DOHH2 (cell line): Measurements from ENCODE around the gene APOBEC2.

ENCODE experiments used
- EZH2phosphoT487 ChIP-seq: fragments of 200-600 bp; sonication (generic); IDR thresholded peaks from 2 replicates; pipeline ENCODE4 v1.6.1; 2017; ENCODE audit warnings: borderline replicate concordance, mild to moderate bottlenecking, antibody characterized with exemption, low read length, moderate library complexity, mixed read lengths
- TF ChIP-seq, protein P1 (sequence below): fragments of 200-600 bp; sonication (generic); IDR thresholded peaks from one replicate; pipeline ENCODE4 v1.5.1; 2014; ENCODE audit warnings: antibody characterized with exemption, mild to moderate bottlenecking, low read depth, low read length; ENCODE audit not compliant: poor library complexity, severe bottlenecking

DNA sequence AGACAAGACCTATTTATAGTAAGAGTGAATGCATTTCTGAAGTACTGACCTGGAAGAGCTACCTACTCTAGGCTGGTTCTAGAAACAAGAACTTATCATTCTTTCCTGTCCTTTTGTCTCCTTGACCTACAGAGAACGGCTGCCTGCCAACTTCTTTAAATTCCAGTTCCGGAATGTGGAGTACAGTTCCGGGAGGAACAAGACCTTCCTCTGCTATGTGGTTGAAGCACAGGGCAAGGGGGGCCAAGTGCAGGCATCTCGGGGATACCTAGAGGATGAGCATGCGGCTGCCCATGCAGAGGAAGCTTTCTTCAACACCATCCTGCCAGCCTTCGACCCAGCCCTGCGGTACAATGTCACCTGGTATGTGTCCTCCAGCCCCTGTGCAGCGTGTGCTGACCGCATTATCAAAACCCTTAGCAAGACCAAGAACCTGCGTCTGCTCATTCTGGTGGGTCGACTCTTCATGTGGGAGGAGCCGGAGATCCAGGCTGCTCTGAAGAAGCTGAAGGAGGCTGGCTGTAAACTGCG is 8.3 kb downstream of the APOBEC2 start:
- TF ChIP-seq, protein P1, sequence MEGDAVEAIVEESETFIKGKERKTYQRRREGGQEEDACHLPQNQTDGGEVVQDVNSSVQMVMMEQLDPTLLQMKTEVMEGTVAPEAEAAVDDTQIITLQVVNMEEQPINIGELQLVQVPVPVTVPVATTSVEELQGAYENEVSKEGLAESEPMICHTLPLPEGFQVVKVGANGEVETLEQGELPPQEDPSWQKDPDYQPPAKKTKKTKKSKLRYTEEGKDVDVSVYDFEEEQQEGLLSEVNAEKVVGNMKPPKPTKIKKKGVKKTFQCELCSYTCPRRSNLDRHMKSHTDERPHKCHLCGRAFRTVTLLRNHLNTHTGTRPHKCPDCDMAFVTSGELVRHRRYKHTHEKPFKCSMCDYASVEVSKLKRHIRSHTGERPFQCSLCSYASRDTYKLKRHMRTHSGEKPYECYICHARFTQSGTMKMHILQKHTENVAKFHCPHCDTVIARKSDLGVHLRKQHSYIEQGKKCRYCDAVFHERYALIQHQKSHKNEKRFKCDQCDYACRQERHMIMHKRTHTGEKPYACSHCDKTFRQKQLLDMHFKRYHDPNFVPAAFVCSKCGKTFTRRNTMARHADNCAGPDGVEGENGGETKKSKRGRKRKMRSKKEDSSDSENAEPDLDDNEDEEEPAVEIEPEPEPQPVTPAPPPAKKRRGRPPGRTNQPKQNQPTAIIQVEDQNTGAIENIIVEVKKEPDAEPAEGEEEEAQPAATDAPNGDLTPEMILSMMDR, result no peak
- TF ChIP-seq EZH2phosphoT487, result no peak
